Neuronal stem cell (in vitro differentiated cells): ENCODE results near the gene PLEKHA7.

ENCODE experiments used
- DNase-seq: peaks from one replicate; pipeline ENCODE4 v3.0.0-alpha.2; 2013; ENCODE audit warnings: low spot score
- H2AFZ ChIP-seq: one replicate; pipeline ENCODE4 v1.6.1; 2013; ENCODE audit warnings: mild to moderate bottlenecking, low read length, inconsistent platforms
- H2AK5ac ChIP-seq: 2 replicates; pipeline ENCODE4 v1.6.1; 2013; ENCODE audit warnings: low read depth, mild to moderate bottlenecking, inconsistent platforms, low read length, moderate library complexity, mixed read lengths
- H2BK120ac ChIP-seq: 2 replicates; pipeline ENCODE4 v1.6.1; 2013; ENCODE audit warnings: low read depth, mild to moderate bottlenecking, inconsistent platforms, low read length, moderate library complexity, mixed read lengths
- H2BK12ac ChIP-seq: one replicate; pipeline ENCODE4 v1.6.1; 2013; ENCODE audit warnings: low read length, inconsistent platforms
- H2BK15ac ChIP-seq: 2 replicates; pipeline ENCODE4 v1.6.1; 2013; ENCODE audit warnings: mild to moderate bottlenecking, low read length, inconsistent platforms, mixed read lengths
- H2BK5ac ChIP-seq: one replicate; pipeline ENCODE4 v1.6.1; 2013; ENCODE audit warnings: inconsistent platforms, mild to moderate bottlenecking, low read length, moderate library complexity
- H3K14ac ChIP-seq: one replicate; pipeline ENCODE4 v1.6.1; 2013; ENCODE audit warnings: low read length, inconsistent platforms
- H3K18ac ChIP-seq: 2 replicates; pipeline ENCODE4 v1.6.1; 2013; ENCODE audit warnings: low read length, inconsistent platforms
- H3K23ac ChIP-seq: 2 replicates; pipeline ENCODE4 v1.6.1; 2013; ENCODE audit warnings: low read depth, mild to moderate bottlenecking, mixed read lengths, low read length, inconsistent platforms; ENCODE audit not compliant: poor library complexity
- H3K27ac ChIP-seq: replicated peaks from 3 replicates; pipeline ENCODE4 v1.5.1; 2013; ENCODE audit warnings: low read length, inconsistent platforms
- H3K27me3 ChIP-seq, 3 experiments: 2 replicates each; pipeline ENCODE4 v1.6.1; 2013; ENCODE audit warnings: low read length in 3 of 3, mild to moderate bottlenecking in 2 of 3, inconsistent platforms in 1 of 3, low read depth in 1 of 3, mixed read lengths in 1 of 3, moderate library complexity in 1 of 3; ENCODE audit not compliant: control insufficient read depth in 3 of 3, insufficient read depth in 3 of 3
- H3K36me3 ChIP-seq, 2 donors: replicated peaks in 1 of 2; 2 replicates each; pipeline ENCODE4 v1.6.1; 2013; ENCODE audit warnings: low read length in 2 of 2; ENCODE audit not compliant: control insufficient read depth in 2 of 2, insufficient read depth in 2 of 2
- H3K4ac ChIP-seq: 2 replicates; pipeline ENCODE4 v1.6.1; 2013; ENCODE audit warnings: inconsistent platforms, mild to moderate bottlenecking, low read length, moderate library complexity
- H3K4me1 ChIP-seq, 2 donors: 1 replicate in 1 of 2; 2 replicates in 1 of 2; pipeline ENCODE4 v1.6.1; 2013; ENCODE audit warnings: low read length in 2 of 2, low read depth in 1 of 2; ENCODE audit not compliant: control insufficient read depth in 2 of 2, insufficient read depth in 1 of 2
- H3K4me2 ChIP-seq: one replicate; pipeline ENCODE4 v1.6.1; 2013; ENCODE audit warnings: mild to moderate bottlenecking, low read length, inconsistent platforms; ENCODE audit not compliant: insufficient read depth, poor library complexity, severe bottlenecking
- H3K4me3 ChIP-seq, 2 donors: 2 replicates each; pipeline ENCODE4 v1.5.1; 2013; ENCODE audit warnings: low read length in 2 of 2, mild to moderate bottlenecking in 2 of 2, inconsistent platforms in 1 of 2, moderate library complexity in 1 of 2
- H3K79me1 ChIP-seq: one replicate; pipeline ENCODE4 v1.6.1; 2013; ENCODE audit warnings: low read depth, mild to moderate bottlenecking, inconsistent platforms, low read length, moderate library complexity
- H3K9ac ChIP-seq: one replicate; pipeline ENCODE4 v1.6.1; 2013; ENCODE audit warnings: mild to moderate bottlenecking, low read depth, low read length, inconsistent platforms; ENCODE audit not compliant: poor library complexity
- H3K9me3 ChIP-seq, 2 donors: replicated peaks in 1 of 2; 2 replicates each; pipeline versions ENCODE3 to v1.6.1; 2013; ENCODE audit warnings: low read length in 2 of 2, mild to moderate bottlenecking in 2 of 2, inconsistent platforms in 1 of 2, low read depth in 1 of 2, mixed read lengths in 1 of 2, moderate library complexity in 1 of 2; ENCODE audit not compliant: control insufficient read depth in 2 of 2, insufficient read depth in 1 of 2
- H4K8ac ChIP-seq: one replicate; pipeline ENCODE4 v1.6.1; 2013; ENCODE audit warnings: low read depth, mild to moderate bottlenecking, inconsistent platforms, low read length, moderate library complexity
- H4K91ac ChIP-seq: one replicate; pipeline ENCODE4 v1.6.1; 2013; ENCODE audit warnings: low read length, low read depth, mild to moderate bottlenecking, inconsistent platforms; ENCODE audit not compliant: poor library complexity
- WGBS, 2 donors: extraction: QIAGEN DNeasy Blood & Tissue Kit; methylation state at CpG; one replicate each; pipeline ENCODE4 v1.1.7; 2013; ENCODE audit warnings: missing lambda C conversion rate in 2 of 2, mixed read lengths in 1 of 2; ENCODE audit not compliant: insufficient read length in 2 of 2, insufficient replicate concordance in 1 of 2; ENCODE audit errors: extremely low coverage in 2 of 2; 5-methylcytosine and 5-hydroxymethylcytosine counted together

PLEKHA7 gene

GRCh38 chr11:16792426-16792825 lies 221.8 kb downstream of the PLEKHA7 start:
- Histone ChIP-seq H3K36me3 (peaks cover 8 to 48% of the 10 kb centered on the region in 2 donors), H3K79me1 (no peaks in the 10 kb centered on the region), H3K23ac (no peak overlapping the region), H3K18ac (no peak overlapping the region), H2BK120ac (no peak overlapping the region), H3K4me1 (peaks cover 9 to 13% of the 10 kb centered on the region in 2 donors), H3K27me3 (no peaks in the 10 kb centered on the region), H4K8ac (no peak overlapping the region), H2AFZ (no peak overlapping the region), H3K4ac (no peak overlapping the region), H3K27ac (no peak overlapping the region), H3K9ac (no peak overlapping the region), H3K14ac (no peak overlapping the region), H3K4me2 (no peak overlapping the region), H2BK5ac (no peak overlapping the region), H2BK15ac (no peak overlapping the region), H4K91ac (no peak overlapping the region), H2AK5ac (no peak overlapping the region), H3K4me3 (no peak overlapping the region), H2BK12ac (no peak overlapping the region), H3K9me3 (no peaks in the 10 kb centered on the region)
- no peak for DNase-seq

GRCh38 chr11:16791191-16791961 lies 222.8 kb downstream of the PLEKHA7 start:
- no peak overlapping the region for H3K23ac ChIP-seq
- peak overlapping the region; percentile 28 for H3K27ac ChIP-seq
- no peak for DNase-seq

GRCh38 chr11:16790486-16791190 lies 223.6 kb downstream of the PLEKHA7 start:
- H2BK5ac ChIP-seq, result no peak overlapping the region
- H4K8ac ChIP-seq, result no peak overlapping the region
- H3K27ac ChIP-seq, result no peak overlapping the region
- no peak overlapping the region for H4K91ac ChIP-seq
- no peak overlapping the region for H2BK15ac ChIP-seq
- no CpG with 5 or more reads among the region's 16 CpGs for WGBS, 2 donors
- H3K14ac ChIP-seq, result no peak overlapping the region
- H3K27me3 ChIP-seq, result no peaks in the 10 kb centered on the region
- no peak for DNase-seq
- peak overlapping the region; percentile 27 for H2AK5ac ChIP-seq
- H3K4me1 ChIP-seq, result peaks cover 9 to 14% of the 10 kb centered on the region in 2 donors
- no peak overlapping the region for H3K4me2 ChIP-seq
- no peak overlapping the region for H3K18ac ChIP-seq
- peaks cover 8 to 40% of the 10 kb centered on the region in 2 donors for H3K36me3 ChIP-seq
- no peak overlapping the region for H3K4ac ChIP-seq
- no peak overlapping the region for H2BK120ac ChIP-seq
- no peak overlapping the region for H3K4me3 ChIP-seq
- no peak overlapping the region for H3K23ac ChIP-seq
- no peaks in the 10 kb centered on the region for H3K9me3 ChIP-seq
- no peak overlapping the region for H3K9ac ChIP-seq
- H2AFZ ChIP-seq, result no peak overlapping the region
- H2BK12ac ChIP-seq, result no peak overlapping the region
- no peaks in the 10 kb centered on the region for H3K79me1 ChIP-seq

More at GRCh38 chr11:16791191-16791961, 222.8 kb downstream of the PLEKHA7 start:
- Histone ChIP-seq H3K14ac (no peak overlapping the region), H3K9me3 (no peaks in the 10 kb centered on the region), H3K36me3 (peaks cover 8 to 44% of the 10 kb centered on the region in 2 donors), H2BK15ac (no peak overlapping the region), H3K9ac (no peak overlapping the region), H3K4ac (no peak overlapping the region), H2BK120ac (no peak overlapping the region), H2AFZ (no peak overlapping the region), H2BK12ac (no peak overlapping the region), H3K4me3 (no peak overlapping the region), H3K79me1 (no peaks in the 10 kb centered on the region), H3K18ac (peak overlapping the region; percentile 66), H4K8ac (no peak overlapping the region), H3K4me2 (no peak overlapping the region), H2BK5ac (no peak overlapping the region), H2AK5ac (no peak overlapping the region), H4K91ac (no peak overlapping the region), H3K4me1 (peaks cover 9 to 13% of the 10 kb centered on the region in 2 donors), H3K27me3 (no peaks in the 10 kb centered on the region)
- no CpG with 5 or more reads among the region's 13 CpGs for whole genome bisulfite sequencing, 2 donors
